ENCODE results near the gene KIF22.

Gene KIF22

GRCh38 chr16:29811896-29812665, 21.5 kb downstream of the KIF22 start, which contains the start of gene PRRT2:
PRRT2 (plus strand) TSS chr16:29812193; CDS start chr16:29813055, 862 bp downstream.
- ChIA-PET POLR2A (no interaction called here), CTCF (interaction anchor here (1.0 to 1.5 kb wide), 2 partner anchors 22 to 36 kb away, joined by 3 to 4 read pairs; no protein-coding TSS in a partner anchor)
- TF ChIP-seq CTCF (IDR thresholded peaks at IDR 0.05; ENCODE audit: control extremely low read depth, extremely low read depth, low read depth, missing control alignments): no peak
- peak; percentile 51 for DNase-seq (ENCODE audit: extremely low spot score)

GRCh38 chr16:29812754-29813643, 22.4 kb downstream of the KIF22 start:
- POLR2A ChIA-PET: interaction anchor here (0.6 kb wide), 2 partner anchors 12 to 34 kb away, joined by 3 to 6 read pairs; no protein-coding TSS in a partner anchor
- no peak for TF ChIP-seq CTCF (IDR thresholded peaks at IDR 0.05; ENCODE audit: control extremely low read depth, extremely low read depth, low read depth, missing control alignments)
- CTCF ChIA-PET: interaction anchor here (1.0 to 1.7 kb wide), 3 partner anchors 23 to 35 kb away, joined by 3 to 4 read pairs (median 4); partner anchors contain the start of gene KIF22
- DNase-seq (ENCODE audit: extremely low spot score): no peak

GRCh38 chr16:29813644-29814562, 23.4 kb downstream of the KIF22 start:
- ChIA-PET CTCF (interaction anchor here (1.7 kb wide), 1 partner anchor 24 kb away, joined by 4 read pairs; the partner anchor contains the start of gene KIF22), POLR2A (interaction anchor here (0.6 kb wide), 2 partner anchors 13 to 35 kb away, joined by 3 to 6 read pairs; no protein-coding TSS in a partner anchor)

GRCh38 chr16:29814592-29814991, 24.0 kb downstream of the KIF22 start:
- no peak for TF ChIP-seq CTCF (IDR thresholded peaks at IDR 0.05; ENCODE audit: control extremely low read depth, extremely low read depth, low read depth, missing control alignments)
- DNase-seq (ENCODE audit: extremely low spot score): no peak
- ChIA-PET POLR2A (no interaction called here), CTCF (interaction anchor here (1.7 kb wide), 1 partner anchor 25 kb away, joined by 4 read pairs; the partner anchor contains the start of gene KIF22)

More at GRCh38 chr16:29813644-29814562, 23.4 kb downstream of the KIF22 start:
- DNase-seq (ENCODE audit: extremely low spot score): no peak
- no peak for TF ChIP-seq CTCF (IDR thresholded peaks at IDR 0.05; ENCODE audit: control extremely low read depth, extremely low read depth, low read depth, missing control alignments)

- TF ChIP-seq CTCF (IDR thresholded peaks at IDR 0.05; ENCODE audit: control extremely low read depth, extremely low read depth, low read depth, missing control alignments): no peak
- ChIA-PET POLR2A (interaction anchor here (1.7 kb wide), 1 partner anchor 8 kb away, joined by 8 read pairs; no protein-coding TSS in a partner anchor), CTCF (interaction anchor here (0.6 to 3.9 kb wide), 18 partner anchors 8 to 173 kb away, joined by 3 to 39 read pairs (median 4); partner anchors contain the start of gene MAZ)
- no peak for DNase-seq (ENCODE audit: extremely low spot score)
These were observed 24.6 kb downstream of the KIF22 start for GRCh38 chr16:29815032-29815721.

All from GM10248 (cell line).